LNCAP (cell line): ENCODE data around the gene UBP1.

Experiments used
- TF ChIP-seq, protein P1 (sequence below): fragments of 450-650 bp; IDR thresholded peaks from 2 replicates; pipeline ENCODE4 v1.5.1; 2017; ENCODE audit warnings: mild to moderate bottlenecking

UBP1 gene

DNA sequence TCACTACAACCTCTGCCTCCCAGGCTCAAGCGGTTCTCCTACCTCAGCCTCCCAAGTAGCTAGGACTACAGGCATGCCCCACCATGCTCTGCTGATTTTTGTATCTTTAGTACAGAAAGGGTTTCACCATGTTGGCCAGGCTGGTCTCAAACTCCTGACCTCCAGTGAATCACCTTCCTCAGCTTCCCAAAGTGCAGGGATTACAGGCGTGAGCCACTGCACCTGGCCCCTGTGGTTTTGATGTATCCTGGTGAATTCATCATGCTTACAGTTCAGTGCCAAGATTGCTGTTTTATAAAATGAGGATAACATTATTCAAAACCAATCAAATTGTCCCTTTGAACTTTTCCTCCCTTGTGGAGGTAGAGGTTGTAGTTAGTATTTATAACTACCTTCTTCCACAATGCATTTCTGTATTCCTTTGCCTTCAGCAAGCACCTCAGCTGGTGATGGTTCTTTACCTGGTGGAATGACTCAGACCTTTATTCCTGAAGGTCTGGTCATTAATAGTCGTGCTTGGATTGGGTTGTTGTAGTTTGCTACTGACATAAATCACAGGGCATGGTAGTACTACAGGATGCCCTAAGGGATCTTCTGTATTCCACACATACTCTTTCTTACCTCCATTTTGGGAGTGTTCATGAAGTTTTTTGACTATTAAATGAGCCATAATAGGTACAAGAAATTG is 76.9 kb downstream of the UBP1 start:
- TF ChIP-seq, protein P1, sequence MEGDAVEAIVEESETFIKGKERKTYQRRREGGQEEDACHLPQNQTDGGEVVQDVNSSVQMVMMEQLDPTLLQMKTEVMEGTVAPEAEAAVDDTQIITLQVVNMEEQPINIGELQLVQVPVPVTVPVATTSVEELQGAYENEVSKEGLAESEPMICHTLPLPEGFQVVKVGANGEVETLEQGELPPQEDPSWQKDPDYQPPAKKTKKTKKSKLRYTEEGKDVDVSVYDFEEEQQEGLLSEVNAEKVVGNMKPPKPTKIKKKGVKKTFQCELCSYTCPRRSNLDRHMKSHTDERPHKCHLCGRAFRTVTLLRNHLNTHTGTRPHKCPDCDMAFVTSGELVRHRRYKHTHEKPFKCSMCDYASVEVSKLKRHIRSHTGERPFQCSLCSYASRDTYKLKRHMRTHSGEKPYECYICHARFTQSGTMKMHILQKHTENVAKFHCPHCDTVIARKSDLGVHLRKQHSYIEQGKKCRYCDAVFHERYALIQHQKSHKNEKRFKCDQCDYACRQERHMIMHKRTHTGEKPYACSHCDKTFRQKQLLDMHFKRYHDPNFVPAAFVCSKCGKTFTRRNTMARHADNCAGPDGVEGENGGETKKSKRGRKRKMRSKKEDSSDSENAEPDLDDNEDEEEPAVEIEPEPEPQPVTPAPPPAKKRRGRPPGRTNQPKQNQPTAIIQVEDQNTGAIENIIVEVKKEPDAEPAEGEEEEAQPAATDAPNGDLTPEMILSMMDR = no peak

DNA sequence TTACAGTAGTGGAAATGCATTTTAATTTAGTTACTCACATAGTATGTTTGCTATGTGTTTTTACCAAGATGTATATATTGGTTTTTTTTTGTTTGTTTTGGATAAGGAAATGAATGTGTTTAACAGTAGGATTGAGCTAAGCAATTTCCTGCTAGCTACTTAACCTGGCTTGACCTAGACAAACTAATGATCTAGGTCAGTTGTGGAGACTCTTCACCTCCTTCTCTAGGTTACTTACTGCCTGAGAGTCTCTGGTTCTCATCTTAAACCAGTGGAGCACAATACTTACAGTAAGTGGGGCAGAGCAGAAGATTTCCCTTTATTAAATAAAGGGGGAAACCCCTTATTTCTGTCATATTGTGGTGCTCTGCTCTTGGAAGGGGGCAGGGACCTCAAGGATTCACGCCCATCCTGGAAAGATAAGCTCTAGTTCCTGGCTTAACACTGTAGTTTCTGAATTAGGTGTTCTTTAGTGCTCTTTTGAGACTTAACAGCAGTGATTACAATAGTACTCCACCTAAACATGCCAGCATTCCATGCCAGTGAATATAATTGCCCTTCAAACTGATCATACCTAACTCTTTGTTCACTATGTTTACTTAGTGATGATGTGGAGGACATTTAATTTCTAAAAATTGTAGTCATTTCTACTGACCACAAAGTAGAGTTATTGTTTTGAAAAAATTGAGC is 79.9 kb downstream of the UBP1 start:
- TF ChIP-seq, protein P1 = no peak

DNA sequence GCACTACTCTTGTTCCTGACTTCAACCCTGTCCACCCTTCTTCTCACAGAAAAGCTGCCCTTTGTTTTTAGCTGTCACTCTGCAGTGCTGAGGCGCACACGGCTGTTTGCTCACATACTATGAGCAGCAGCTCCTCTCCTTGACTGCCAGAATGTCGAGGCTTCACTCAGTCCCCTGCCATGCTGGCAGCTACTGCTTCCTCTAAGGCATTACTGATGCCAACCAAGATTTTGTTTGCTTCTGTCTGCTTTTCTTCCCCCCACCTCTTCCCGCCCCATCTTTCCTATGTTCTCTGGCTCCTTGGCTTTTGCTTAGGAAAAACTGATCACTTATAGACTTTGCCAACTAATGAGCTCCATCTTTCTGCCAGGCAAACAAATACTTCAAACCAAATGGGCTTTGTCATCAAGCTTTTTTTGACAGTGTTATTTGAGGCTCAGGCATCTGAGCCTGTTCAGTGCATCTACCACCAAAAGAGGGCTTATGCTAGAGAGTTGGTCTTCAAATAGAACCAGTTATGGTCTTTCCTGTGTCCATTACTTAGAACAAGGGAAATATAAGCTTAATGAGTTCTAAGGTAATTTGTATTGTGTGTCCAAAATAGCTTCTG is 81.9 kb downstream of the UBP1 start:
- TF ChIP-seq, protein P1 = no peak

DNA sequence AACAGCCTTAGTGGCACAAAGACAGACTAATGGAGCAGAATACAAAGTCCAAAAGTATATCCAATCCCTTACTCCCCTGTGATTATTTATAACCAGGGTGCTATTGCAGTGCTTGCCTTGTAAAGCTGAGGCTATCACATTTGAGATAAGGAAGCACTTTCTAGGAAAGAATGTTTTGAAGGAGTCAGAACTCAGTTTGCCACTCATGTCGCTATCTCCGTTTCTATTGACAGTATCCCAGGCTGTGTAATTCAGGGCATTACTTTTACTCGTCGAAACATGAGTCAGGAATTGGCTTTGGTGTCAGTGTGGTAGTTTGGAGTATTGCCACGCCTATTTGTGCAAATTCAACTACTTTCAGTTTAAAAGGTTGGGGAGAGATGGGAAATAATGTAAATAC is 84.6 kb downstream of the UBP1 start:
- TF ChIP-seq, protein P1 = no peak

DNA sequence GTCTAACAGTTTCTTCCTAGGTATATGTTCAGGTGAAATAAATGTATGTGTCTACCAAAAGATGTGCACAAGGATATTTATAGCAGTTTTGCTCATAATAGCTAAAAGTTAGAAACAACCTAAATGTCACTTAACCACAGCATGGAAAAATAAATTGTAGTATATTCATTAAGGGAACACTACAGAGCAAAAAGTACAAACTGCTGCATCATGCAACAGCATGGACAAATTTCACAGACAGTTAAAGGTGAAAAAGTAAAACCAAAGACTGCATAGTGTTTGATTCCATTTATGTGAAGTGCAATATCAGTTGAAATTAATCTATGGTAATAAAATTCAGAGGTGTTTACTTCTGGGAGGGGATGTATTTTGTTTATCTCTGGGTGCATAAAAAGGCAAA is 100.4 kb downstream of the UBP1 start:
- TF ChIP-seq, protein P1 = no peak
